RWPE1 (cell line): ENCODE results near the gene PDXP.

ENCODE experiments used
- CTCF ChIA-PET: fragments of 350-600 bp; sonication (Branson Sonifier 250); formaldehyde crosslinking; extraction: SDS; loops from one replicate; lab custom pipeline; 2021; lab: Yijun Ruan, JAX
- POLR2A ChIA-PET: fragments of 400-600 bp; formaldehyde crosslinking; extraction: SDS; loops from one replicate; lab custom pipeline; 2020; ENCODE audit warnings: antibody characterized with exemption; ENCODE audit not compliant: low non-redundant PET; lab: Yijun Ruan, JAX
- DNase-seq: peaks from one replicate; pipeline ENCODE4 v3.0.0; 2012; ENCODE audit warnings: low spot score
- H3K27ac ChIP-seq: fragments of 450-650 bp; 2 replicates; pipeline ENCODE4 v1.5.1; 2017
- CTCF ChIP-seq: fragments of 450-650 bp; conservative IDR thresholded peaks from 2 replicates; pipeline ENCODE4 v1.5.1; 2017; ENCODE audit warnings: low read depth, mild to moderate bottlenecking

The PDXP gene

GRCh38 chr22:37675930-37676735, 17.6 kb downstream of the PDXP start:
- ChIA-PET POLR2A (interaction anchor here (0.6 to 0.8 kb wide), 3 partner anchors 14 to 54 kb away, joined by 3 to 4 read pairs (median 3); partner anchors contain the start of gene PDXP), CTCF (no interaction called here)
- H3K27ac ChIP-seq, result peak overlapping the region; percentile 98
- TF ChIP-seq CTCF, result no peak
- DNase-seq, result no peak

DNA sequence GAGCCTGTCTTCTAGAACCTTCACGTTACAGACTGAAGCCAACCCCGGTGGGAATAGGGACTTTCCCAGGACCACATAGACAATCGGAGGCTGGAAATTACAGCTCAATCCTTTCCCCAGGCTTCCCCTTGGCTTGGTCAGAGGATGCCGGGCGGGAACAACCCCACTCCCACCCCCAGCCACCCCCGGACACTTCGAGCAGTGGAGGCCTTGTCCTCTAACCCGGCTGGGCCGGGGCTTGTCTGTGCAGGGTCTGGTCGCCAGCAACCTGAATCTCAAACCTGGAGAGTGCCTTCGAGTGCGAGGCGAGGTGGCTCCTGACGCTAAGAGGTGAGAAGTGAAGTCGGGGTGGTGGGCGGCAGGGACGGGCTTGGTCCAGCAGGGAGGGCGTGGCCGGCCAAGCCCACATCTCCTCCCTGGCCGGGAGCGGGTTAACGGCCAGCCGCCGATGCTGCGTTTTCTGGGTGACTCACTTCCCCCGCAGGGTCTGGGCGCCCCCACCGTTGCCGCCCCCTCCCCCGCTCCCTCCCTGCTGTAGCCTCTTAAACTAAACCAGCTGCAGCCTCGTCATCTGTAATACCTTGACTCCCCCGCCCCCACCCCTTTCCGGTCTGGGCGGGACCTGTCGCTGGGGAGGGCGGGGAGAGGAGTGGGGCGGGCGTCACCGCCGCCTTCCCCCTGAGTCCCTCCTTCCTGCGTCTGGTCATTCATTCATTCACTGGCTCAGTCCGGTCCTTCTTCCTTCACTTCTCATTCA, 18.4 kb downstream of the PDXP start:
- ChIA-PET CTCF (interaction anchor here (0.6 kb wide), 1 partner anchor 54 kb away, joined by 3 read pairs; no protein-coding TSS in a partner anchor), POLR2A (no interaction called here)
- no peak for TF ChIP-seq CTCF
- peak; percentile 73 for DNase-seq
- peak overlapping the region; percentile 98 for H3K27ac ChIP-seq

DNA sequence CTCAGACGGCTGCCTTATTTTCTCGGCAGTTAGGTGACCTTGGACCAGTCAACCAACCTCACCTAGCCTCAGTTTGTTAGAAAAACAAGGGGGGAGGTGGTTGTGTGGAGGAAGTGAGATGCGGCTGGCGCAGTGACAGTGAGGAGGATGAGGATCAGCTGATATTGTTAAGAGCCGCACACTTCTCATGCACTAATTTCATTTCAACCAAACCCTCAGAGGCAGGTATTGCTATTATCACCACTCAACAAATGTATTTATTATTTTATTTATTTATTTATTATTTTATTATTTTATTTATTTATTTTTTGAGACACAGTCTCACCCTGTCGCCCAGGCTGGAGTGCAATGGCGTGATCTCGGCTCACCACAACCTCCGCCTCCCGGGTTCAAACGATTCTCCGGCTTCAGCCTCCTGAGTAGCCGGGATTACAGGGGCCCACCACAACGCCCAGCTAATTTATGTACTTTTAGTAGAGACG, 19.0 kb downstream of the PDXP start:
- ChIA-PET POLR2A (no interaction called here), CTCF (no interaction called here)
- no peak for TF ChIP-seq CTCF
- DNase-seq, result no peak
- H3K27ac ChIP-seq, result peak overlapping the region; percentile 98

DNA sequence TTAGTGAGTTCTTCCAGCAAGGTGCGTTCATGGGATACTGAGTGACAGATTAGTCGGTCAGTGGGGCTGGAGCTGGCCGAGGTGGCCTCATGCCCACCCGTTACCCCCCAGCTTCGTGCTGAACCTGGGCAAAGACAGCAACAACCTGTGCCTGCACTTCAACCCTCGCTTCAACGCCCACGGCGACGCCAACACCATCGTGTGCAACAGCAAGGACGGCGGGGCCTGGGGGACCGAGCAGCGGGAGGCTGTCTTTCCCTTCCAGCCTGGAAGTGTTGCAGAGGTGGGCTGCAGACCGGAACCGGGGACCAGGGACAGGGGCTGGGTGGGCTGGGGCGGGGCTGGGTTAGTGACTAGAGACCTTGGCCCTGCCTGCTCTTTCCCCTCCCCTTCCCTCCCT, 19.8 kb downstream of the PDXP start:
- peak overlapping the region; percentile 98 for H3K27ac ChIP-seq
- CTCF ChIA-PET, result no interaction called here
- POLR2A ChIA-PET, result no interaction called here
- TF ChIP-seq CTCF, result no peak
- DNase-seq, result no peak

- CTCF ChIA-PET, result interaction anchor here (0.7 kb wide), 1 partner anchor 126 kb away, joined by 7 read pairs; a partner anchor contains a TSS
Observed at GRCh38 chr22:37679670-37680069, 21.1 kb downstream of the PDXP start.

More at GRCh38 chr22:37679670-37680069, 21.1 kb downstream of the PDXP start:
- no peak for TF ChIP-seq CTCF
- H3K27ac ChIP-seq, result peak overlapping the region; percentile 98
- no peak for DNase-seq
- POLR2A ChIA-PET, result no interaction called here
